Neutrophil (primary cell): ENCODE measurements around the gene PITPNC1.

Experiments
- H3K27ac ChIP-seq: fragments of 200-600 bp; sonication (generic); 2 replicates; pipeline ENCODE4 v1.5.1; 2016; ENCODE audit warnings: mild to moderate bottlenecking, moderate library complexity
- H3K27me3 ChIP-seq: fragments of 200-600 bp; sonication (generic); 2 replicates; pipeline ENCODE4 v1.6.0; 2016; ENCODE audit warnings: mild to moderate bottlenecking
- H3K36me3 ChIP-seq: fragments of 200-600 bp; sonication (generic); 2 replicates; pipeline ENCODE4 v1.5.1; 2017
- H3K4me1 ChIP-seq, 2 experiments: fragments of 200-600 bp in 1 of 2; sonication (generic) in 1 of 2; 1 replicate in 1 of 2; 2 replicates in 1 of 2; pipeline versions ENCODE4 v1.5.1 to v1.6.1; 2013 to 2016; ENCODE audit warnings: low read depth in 1 of 2, low read length in 1 of 2, mild to moderate bottlenecking in 1 of 2, moderate library complexity in 1 of 2; ENCODE audit not compliant: control insufficient read depth in 1 of 2, insufficient read depth in 1 of 2
- H3K4me3 ChIP-seq, 2 experiments: fragments of 200-600 bp in 1 of 2; sonication (generic) in 1 of 2; 1 replicate in 1 of 2; 2 replicates in 1 of 2; pipeline ENCODE4 v1.5.1; 2013 to 2016; ENCODE audit warnings: low read depth in 1 of 2, low read length in 1 of 2, mild to moderate bottlenecking in 1 of 2, moderate library complexity in 1 of 2
- H3K9me3 ChIP-seq: fragments of 200-600 bp; sonication (generic); 2 replicates; pipeline ENCODE4 v1.5.1; 2016
- CTCF ChIP-seq: fragments of 200-600 bp; sonication (generic); IDR thresholded peaks from 2 replicates; pipeline ENCODE4 v1.5.1; 2016; ENCODE audit warnings: antibody characterized with exemption

The PITPNC1 gene

DNA sequence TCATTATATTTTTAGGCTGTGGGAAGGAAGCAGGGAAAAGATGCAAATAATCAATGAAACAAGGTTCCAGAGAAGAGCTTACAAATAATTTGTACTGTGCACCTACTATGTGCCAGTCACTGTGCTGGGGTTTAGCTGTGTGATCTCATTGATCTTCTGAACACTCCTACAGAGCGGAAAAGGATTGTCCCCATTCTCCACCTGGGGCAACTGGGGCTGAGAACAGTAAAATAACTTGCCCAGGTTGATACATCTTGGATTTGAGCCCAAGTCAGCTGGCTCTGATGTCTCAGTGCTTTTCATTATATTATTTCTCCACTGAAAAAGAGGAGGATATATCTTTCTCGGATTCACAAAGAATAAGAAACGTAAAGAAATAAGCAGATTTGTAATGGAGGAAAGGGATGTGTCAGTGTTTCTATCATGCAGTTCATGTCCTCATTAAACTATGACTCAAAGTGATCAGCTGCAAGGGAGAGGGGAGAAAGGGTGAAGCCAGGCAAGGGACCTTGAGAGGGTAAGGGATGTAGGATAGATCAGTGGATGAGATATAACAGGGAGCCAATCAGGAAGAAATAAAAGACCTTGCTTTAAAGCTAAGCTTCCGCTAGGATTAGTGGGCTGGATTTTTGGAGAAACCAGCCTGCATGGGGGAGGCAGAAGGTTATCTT lies 197.0 kb downstream of the PITPNC1 start:
- no peaks in the 10 kb centered on the region for H3K9me3 ChIP-seq
- TF ChIP-seq CTCF = no peak

DNA sequence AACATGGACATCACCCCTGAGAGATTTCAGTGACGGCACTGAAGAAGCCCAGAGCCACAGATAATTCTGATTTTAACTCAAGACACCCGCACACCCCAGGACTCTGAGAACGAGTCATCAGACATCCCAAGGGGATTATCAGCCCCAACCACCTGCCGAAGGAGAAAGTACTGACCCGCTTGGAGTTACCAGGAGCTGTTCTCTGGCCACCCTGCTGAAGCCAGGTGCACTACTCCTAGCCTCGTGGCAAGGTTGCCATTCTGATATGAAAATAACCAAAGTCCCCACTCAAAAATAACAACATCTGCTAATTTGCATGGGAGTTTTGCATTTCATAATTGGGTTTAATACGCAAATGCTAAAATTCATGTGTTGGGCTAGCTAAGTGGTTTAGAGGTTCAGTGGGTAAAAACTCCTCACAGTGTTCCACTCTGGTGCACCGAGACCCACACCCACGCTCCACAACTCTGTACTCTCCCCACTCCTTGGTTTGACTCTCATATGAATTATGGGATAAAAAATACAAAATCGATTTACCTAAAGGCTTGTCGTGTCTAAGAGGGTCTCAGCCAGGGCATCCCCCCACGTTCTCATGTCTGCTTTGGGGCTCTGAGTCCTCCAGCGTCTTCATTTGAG lies 197.7 kb downstream of the PITPNC1 start:
- no peak overlapping the region for H3K4me3 ChIP-seq
- TF ChIP-seq CTCF = no peak
- H3K9me3 ChIP-seq = no peaks in the 10 kb centered on the region
- H3K27me3 ChIP-seq = no peaks in the 10 kb centered on the region
- no peaks in the 10 kb centered on the region for H3K36me3 ChIP-seq
- H3K27ac ChIP-seq = no peak overlapping the region
- H3K4me1 ChIP-seq = no peaks in the 10 kb centered on the region

More for the DNA sequence above, 197.0 kb downstream of the PITPNC1 start:
- Histone ChIP-seq H3K4me3 (no peak overlapping the region), H3K36me3 (no peaks in the 10 kb centered on the region), H3K27me3 (no peaks in the 10 kb centered on the region), H3K27ac (no peak overlapping the region), H3K4me1 (no peaks in the 10 kb centered on the region)

DNA sequence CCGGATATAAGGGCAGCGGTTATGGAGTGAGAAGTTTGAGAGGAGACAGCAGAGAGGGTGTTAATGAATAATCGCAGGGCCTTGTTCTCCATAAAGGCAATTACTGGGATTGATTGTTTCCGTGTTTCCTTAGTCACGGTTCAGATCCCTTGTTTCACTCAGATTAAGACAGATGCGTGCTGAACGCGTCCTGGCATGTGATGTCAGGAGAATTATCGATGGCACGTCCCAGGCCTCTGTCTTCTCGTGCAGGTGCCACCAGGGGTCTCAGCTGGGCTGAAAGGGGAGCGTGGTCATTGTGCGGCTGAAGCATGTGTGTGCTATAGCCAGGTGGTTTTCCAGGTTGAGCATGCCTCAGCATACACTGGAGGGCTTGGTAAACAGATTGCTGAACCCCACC lies 198.2 kb downstream of the PITPNC1 start:
- no peaks in the 10 kb centered on the region for H3K9me3 ChIP-seq
- H3K27ac ChIP-seq = no peak overlapping the region
- no peaks in the 10 kb centered on the region for H3K36me3 ChIP-seq
- no peak for TF ChIP-seq CTCF
- H3K27me3 ChIP-seq = no peaks in the 10 kb centered on the region
- H3K4me3 ChIP-seq = no peak overlapping the region
- no peaks in the 10 kb centered on the region for H3K4me1 ChIP-seq

GRCh38 chr17:67576471-67577115 lies 199.5 kb downstream of the PITPNC1 start:
- Histone ChIP-seq H3K27me3 (no peaks in the 10 kb centered on the region), H3K27ac (no peak overlapping the region), H3K4me1 (no peaks in the 10 kb centered on the region), H3K36me3 (no peaks in the 10 kb centered on the region), H3K9me3 (no peaks in the 10 kb centered on the region), H3K4me3 (no peak overlapping the region)
- no peak for TF ChIP-seq CTCF

DNA sequence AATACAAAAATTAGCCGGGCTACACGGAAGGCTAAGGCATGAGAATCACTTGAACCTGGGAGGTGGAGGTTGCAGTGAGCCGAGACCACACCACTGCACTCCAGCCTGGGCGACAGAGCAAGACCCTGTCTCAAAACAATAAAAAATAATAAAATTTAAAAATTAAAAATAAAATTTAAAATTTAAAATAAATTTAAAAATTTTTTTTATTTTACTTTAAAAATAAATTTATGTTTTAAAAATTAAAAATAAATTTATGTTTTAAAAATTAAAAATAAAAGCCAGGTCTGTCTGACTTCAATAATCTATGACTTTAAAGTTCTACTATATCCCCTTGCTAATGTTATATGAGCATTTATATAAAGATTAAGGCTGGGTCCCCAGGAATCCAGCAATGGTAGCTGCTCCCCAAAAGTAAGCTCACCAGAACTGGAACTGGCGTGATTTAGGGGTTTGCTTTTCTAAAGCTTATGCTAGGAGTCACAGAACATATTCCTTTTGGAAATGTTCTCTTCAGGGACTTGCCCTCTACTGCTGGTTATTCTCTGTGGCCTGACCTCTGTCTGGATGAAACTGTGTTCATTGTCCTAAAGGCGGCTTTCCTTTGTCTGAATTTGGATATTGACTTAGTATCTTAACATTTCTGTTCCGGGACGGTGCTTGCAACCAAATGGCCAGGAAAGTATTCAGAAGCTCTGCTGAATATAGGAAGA lies 200.5 kb downstream of the PITPNC1 start:
- Histone ChIP-seq H3K27me3 (no peaks in the 10 kb centered on the region), H3K4me1 (no peaks in the 10 kb centered on the region), H3K4me3 (no peak overlapping the region), H3K36me3 (no peaks in the 10 kb centered on the region), H3K27ac (no peak overlapping the region), H3K9me3 (no peaks in the 10 kb centered on the region)
- TF ChIP-seq CTCF = no peak
